Kidney (tissue), 14 donors: Measurements from ENCODE around the gene MOGAT2. TPM values are rescaled to one million over a fixed set of nuclear protein-coding genes. Genes with fewer than 3 reads are reported as not detected.

Source experiments
- DNase-seq, 5 donors: peaks; one replicate each; pipeline ENCODE4 v3.0.0-alpha.2; 2013 to 2020
- FAIRE-seq: peaks from 2 replicates; lab custom pipeline; 2012; peaks lifted over from hg19 to GRCh38; lab: Jason Lieb, UNC
- H3K27ac ChIP-seq, 2 donors: one replicate each; pipeline ENCODE4 v1.7.0; 2013; ENCODE audit warnings: low read depth in 2 of 2, low read length in 2 of 2, inconsistent platforms in 1 of 2
- H3K27me3 ChIP-seq: one replicate; pipeline ENCODE4 v1.7.1; 2013; ENCODE audit warnings: low read length, inconsistent platforms; ENCODE audit not compliant: control insufficient read depth, insufficient read depth
- H3K36me3 ChIP-seq, 3 donors: one replicate each; pipeline versions ENCODE4 v1.7.0 to v1.7.1; 2013; ENCODE audit warnings: low read length in 3 of 3, control low read depth in 1 of 3, inconsistent platforms in 1 of 3; ENCODE audit not compliant: insufficient read depth in 3 of 3, control insufficient read depth in 2 of 3
- H3K4me1 ChIP-seq, 3 donors: one replicate each; pipeline versions ENCODE4 v1.7.0 to v1.7.1; 2013; ENCODE audit warnings: low read length in 3 of 3, inconsistent platforms in 1 of 3, low read depth in 1 of 3; ENCODE audit not compliant: control insufficient read depth in 2 of 3, insufficient read depth in 2 of 3
- H3K4me3 ChIP-seq, 3 donors: one replicate each; pipeline versions ENCODE4 v1.7.0 to v1.8.1; 2013; ENCODE audit warnings: low read length in 3 of 3, control low read depth in 1 of 3, inconsistent platforms in 1 of 3
- H3K9ac ChIP-seq, 3 donors: one replicate each; pipeline versions ENCODE4 v1.7.0 to v1.7.1; 2013; ENCODE audit warnings: low read length in 3 of 3, control low read depth in 1 of 3, inconsistent platforms in 1 of 3
- H3K9me3 ChIP-seq, 3 donors: one replicate each; pipeline versions ENCODE4 v1.7.0 to v1.7.1; 2013; ENCODE audit warnings: low read length in 3 of 3, control low read depth in 1 of 3, inconsistent platforms in 1 of 3; ENCODE audit not compliant: control insufficient read depth in 2 of 3, insufficient read depth in 1 of 3
- CTCF ChIP-seq: IDR thresholded peaks from 3 replicates; pipeline ENCODE4 v1.5.1; 2012; ENCODE audit warnings: mild to moderate bottlenecking, moderate library complexity, borderline replicate concordance; ENCODE audit not compliant: insufficient read depth; ENCODE audit errors: extremely low read depth
- intact Hi-C: fragments of 100-400 bp; cut with DNase I; formaldehyde crosslinking; loops from one replicate; pipeline ENCODE4 v1.11.1; 2022
- polyA plus RNA-seq: library from polyadenylated mRNA; stranded (reverse); fragments of 350-450 nt; fragmentation: Illumina TruSeq; extraction: RNeasy Lipid Tissue Mini Kit (QIAGEN cat#74804); gene quantifications from one replicate; pipeline ENCODE4 v1.2.3, GENCODE V29; 2014; ENCODE audit warnings: low read depth, low replicate concordance; ENCODE audit not compliant: insufficient read depth
- total RNA-seq: library from RNA; stranded (reverse); fragmentation: NEBNext Ultra II Directional; extraction: Animal tissue kit (Norgen Biotek cat#: 25700); gene quantifications from one replicate; pipeline ENCODE4 v1.2.1, GENCODE V29; 2021
- donor health status: control.
- donor health status: control.
- donor health status: control.
- donor health status: control.
- donor health status: control.
- donor health status: DM: yes; HTN: yes; CAD: no.
- donor health status: Normal renal cell carcinoma (clear cell type).

The MOGAT2 gene
- total and polyA plus RNA-seq, 2 donors from 2014 or later = 1.1 TPM; not detected in 1

- Histone ChIP-seq H3K27me3 (peaks cover 2% of the 10 kb centered on the region), H3K36me3 (no peaks in the 10 kb centered on the region), H3K9ac (no peak overlapping the region), H3K27ac (no peak overlapping the region), H3K4me1 (peaks cover 0 to 5% (median 0%) of the 10 kb centered on the region in 3 donors), H3K4me3 (no peak overlapping the region), H3K9me3 (no peaks in the 10 kb centered on the region)
- intact Hi-C loops = no loop called here
- no peak for FAIRE-seq
- no peak for TF ChIP-seq CTCF
- DNase-seq = peak in 1 of 5 donors; percentile 26
Observed at GRCh38 chr11:75762158-75762557, 44.5 kb downstream of the MOGAT2 start.

DNA sequence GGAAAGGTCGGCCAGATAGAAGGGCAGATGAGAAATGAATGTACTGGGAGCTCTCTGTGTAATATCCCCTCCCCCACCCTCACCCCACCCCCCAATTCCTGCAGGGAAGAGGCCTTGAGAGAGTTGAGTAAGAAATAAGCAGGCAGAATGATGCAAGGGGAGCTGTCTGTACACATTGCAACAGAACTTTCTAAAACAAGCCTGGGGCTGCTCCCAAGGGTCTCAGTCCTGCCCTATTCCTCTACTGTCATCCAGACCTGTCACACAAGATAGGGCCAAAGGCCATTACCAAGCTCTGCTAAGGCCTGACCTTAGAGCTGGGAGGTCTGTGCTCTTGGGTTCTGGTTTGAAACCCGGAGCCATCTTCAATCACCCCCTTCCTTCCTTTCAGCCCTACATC is 45.2 kb downstream of the MOGAT2 start:
- Histone ChIP-seq H3K9me3 (no peaks in the 10 kb centered on the region), H3K4me3 (no peak overlapping the region), H3K9ac (no peak overlapping the region), H3K27ac (no peak overlapping the region), H3K27me3 (peaks cover 3% of the 10 kb centered on the region), H3K36me3 (no peaks in the 10 kb centered on the region), H3K4me1 (peaks cover 0 to 6% (median 1%) of the 10 kb centered on the region in 3 donors)
- no peak for TF ChIP-seq CTCF
- FAIRE-seq (no peak), DNase-seq (peak in 1 of 5 donors; percentile 22)
- intact Hi-C loops = no loop called here

DNA sequence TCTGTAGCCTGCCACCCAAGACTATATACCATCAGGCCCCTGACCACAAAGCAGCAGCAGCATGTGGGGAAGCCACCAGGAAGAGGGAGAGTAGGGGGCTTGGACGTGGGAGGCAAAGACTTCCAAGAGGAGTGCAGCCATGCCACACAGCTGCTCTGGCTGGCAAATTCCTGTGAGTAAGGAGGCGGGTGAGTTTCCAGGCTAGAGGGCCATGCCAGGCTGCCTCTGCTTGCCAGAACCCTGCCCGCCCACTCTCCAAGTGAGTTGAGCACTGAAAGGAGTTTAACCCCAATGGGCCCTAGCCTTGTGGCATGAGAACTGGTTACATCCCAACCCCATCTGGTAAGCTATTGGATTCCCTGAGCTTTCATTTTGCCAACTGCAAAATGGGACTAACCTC is 46.2 kb downstream of the MOGAT2 start:
- intact Hi-C loops = no loop called here
- no peaks in the 10 kb centered on the region for H3K36me3 ChIP-seq
- no peak for FAIRE-seq
- no peaks in the 10 kb centered on the region for H3K9me3 ChIP-seq
- H3K27me3 ChIP-seq = peaks cover 3% of the 10 kb centered on the region
- DNase-seq = peak in 1 of 5 donors; percentile 26
- H3K4me3 ChIP-seq = no peak overlapping the region
- no peak overlapping the region for H3K27ac ChIP-seq
- peaks cover 0 to 9% (median 7%) of the 10 kb centered on the region in 3 donors for H3K4me1 ChIP-seq
- H3K9ac ChIP-seq = no peak overlapping the region
- no peak for TF ChIP-seq CTCF

DNA sequence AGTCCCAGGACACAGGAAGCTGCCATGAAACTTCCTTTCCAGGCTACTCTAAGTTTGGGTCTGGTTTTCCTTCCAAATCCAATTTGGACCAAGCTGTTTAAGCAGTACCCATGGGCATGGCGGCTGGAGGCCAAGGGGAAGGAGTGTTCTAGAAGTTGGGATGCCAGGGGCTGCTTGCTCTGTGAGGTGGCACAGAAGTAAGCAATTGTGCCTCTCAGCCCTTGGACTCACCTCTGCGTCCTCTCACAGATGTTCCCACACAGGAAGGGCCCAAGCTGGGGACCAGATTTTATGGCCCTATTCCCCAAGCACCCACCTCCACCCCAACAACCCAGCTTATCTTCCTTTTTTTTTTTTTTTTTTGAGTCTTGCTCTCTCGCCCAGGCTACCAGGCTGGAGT is 47.5 kb downstream of the MOGAT2 start:
- Histone ChIP-seq H3K27ac (no peak overlapping the region), H3K27me3 (peaks cover 3% of the 10 kb centered on the region), H3K9ac (no peak overlapping the region), H3K4me1 (peaks cover 0 to 10% (median 9%) of the 10 kb centered on the region in 3 donors), H3K4me3 (no peak overlapping the region), H3K9me3 (no peaks in the 10 kb centered on the region), H3K36me3 (no peaks in the 10 kb centered on the region)
- no peak for FAIRE-seq
- DNase-seq = peak in 1 of 5 donors; percentile 54
- intact Hi-C loops = no loop called here
- no peak for TF ChIP-seq CTCF
